Loucy (cell line): ENCODE data around the gene TOP1.

ENCODE experiments used
- H2AFZ ChIP-seq: fragments of 200-600 bp; sonication (generic); 2 replicates; pipeline ENCODE4 v1.6.0; 2016; ENCODE audit warnings: antibody characterized with exemption, mild to moderate bottlenecking, low read length, moderate library complexity
- H3F3A ChIP-seq: fragments of 200-600 bp; 2 replicates; pipeline ENCODE4 v1.6.0; 2016; ENCODE audit warnings: antibody characterized with exemption, low read depth, mild to moderate bottlenecking
- H3K27me3 ChIP-seq: fragments of 200-600 bp; sonication (generic); 2 replicates; pipeline ENCODE4 v1.6.1; 2014; ENCODE audit warnings: low read length, mild to moderate bottlenecking; ENCODE audit not compliant: insufficient read depth, poor library complexity, severe bottlenecking
- H3K36me3 ChIP-seq: fragments of 200-600 bp; sonication (generic); 2 replicates; pipeline ENCODE4 v1.6.1; 2016; ENCODE audit warnings: low read length; ENCODE audit not compliant: insufficient read depth
- H3K4me1 ChIP-seq: fragments of 200-600 bp; sonication (generic); 2 replicates; pipeline ENCODE4 v1.5.1; 2014; ENCODE audit warnings: low read length, mild to moderate bottlenecking; ENCODE audit not compliant: insufficient read depth, poor library complexity, severe bottlenecking
- H3K4me2 ChIP-seq: fragments of 200-600 bp; sonication (generic); 2 replicates; pipeline ENCODE4 v1.6.0; 2014; ENCODE audit warnings: antibody characterized with exemption, low read length, low read depth, mild to moderate bottlenecking; ENCODE audit not compliant: poor library complexity, severe bottlenecking
- H3K4me3 ChIP-seq: fragments of 200-600 bp; sonication (generic); 2 replicates; pipeline ENCODE4 v1.5.1; 2014; ENCODE audit warnings: low read length, mild to moderate bottlenecking, mixed read lengths; ENCODE audit not compliant: poor library complexity, severe bottlenecking
- H3K79me2 ChIP-seq: fragments of 200-600 bp; sonication (generic); 2 replicates; pipeline ENCODE4 v1.6.1; 2014; ENCODE audit warnings: low read length; ENCODE audit not compliant: insufficient read depth
- H3K9ac ChIP-seq: fragments of 200-600 bp; sonication (generic); 2 replicates; pipeline ENCODE4 v1.6.0; 2014; ENCODE audit warnings: mild to moderate bottlenecking, low read depth, low read length, moderate library complexity; ENCODE audit not compliant: poor library complexity, severe bottlenecking
- H3K9me2 ChIP-seq: fragments of 200-600 bp; sonication (generic); replicated peaks from 2 replicates; pipeline ENCODE4 v1.6.1; 2016; ENCODE audit warnings: low read depth, low read length, mixed read lengths
- H3K9me3 ChIP-seq: fragments of 200-600 bp; sonication (generic); 2 replicates; pipeline ENCODE4 v1.6.1; 2014; ENCODE audit warnings: mild to moderate bottlenecking, antibody characterized with exemption, low read length, low read depth; ENCODE audit not compliant: insufficient read depth
- H4K20me1 ChIP-seq: fragments of 200-600 bp; sonication (generic); 2 replicates; pipeline ENCODE4 v1.6.0; 2014; ENCODE audit warnings: antibody characterized with exemption, low read length, mild to moderate bottlenecking; ENCODE audit not compliant: insufficient read depth, poor library complexity, severe bottlenecking
- CTCF ChIP-seq: fragments of 200-600 bp; sonication (generic); conservative IDR thresholded peaks from 2 replicates; pipeline ENCODE4 v1.5.1; 2014; ENCODE audit warnings: mild to moderate bottlenecking, antibody characterized with exemption, low read length
- EZH2phosphoT487 ChIP-seq: fragments of 200-600 bp; IDR thresholded peaks from 2 replicates; pipeline ENCODE4 v1.6.1; 2018; ENCODE audit warnings: antibody characterized with exemption, mild to moderate bottlenecking, moderate library complexity, borderline replicate concordance

The TOP1 gene

GRCh38 chr20:41121399-41121798, 92.8 kb downstream of the TOP1 start:
- Histone ChIP-seq H3K9me2 (no peaks in the 10 kb centered on the region), H3K9ac (no peak overlapping the region), H3K9me3 (no peaks in the 10 kb centered on the region), H3K4me1 (no peaks in the 10 kb centered on the region), H3K4me3 (no peak overlapping the region), H3K79me2 (no peaks in the 10 kb centered on the region), H3F3A (no peaks in the 10 kb centered on the region), H3K4me2 (no peak overlapping the region), H2AFZ (no peak overlapping the region), H3K27me3 (no peaks in the 10 kb centered on the region), H3K36me3 (peaks cover 81% of the 10 kb centered on the region), H4K20me1 (no peaks in the 10 kb centered on the region)
- TF ChIP-seq CTCF: no peak
- no peak for TF ChIP-seq EZH2phosphoT487

GRCh38 chr20:41123631-41124030, 95.0 kb downstream of the TOP1 start:
- TF ChIP-seq EZH2phosphoT487 (no peak), CTCF (no peak)
- H3K9me3 ChIP-seq: no peaks in the 10 kb centered on the region
- H3K36me3 ChIP-seq: peaks cover 62% of the 10 kb centered on the region; the same call in 1 of the 2 replicates
- H3K9me2 ChIP-seq: no peaks in the 10 kb centered on the region
- no peak overlapping the region for H3K4me2 ChIP-seq
- no peaks in the 10 kb centered on the region for H3F3A ChIP-seq
- no peaks in the 10 kb centered on the region for H3K27me3 ChIP-seq
- no peak overlapping the region for H3K9ac ChIP-seq
- H2AFZ ChIP-seq: no peak overlapping the region
- no peaks in the 10 kb centered on the region for H4K20me1 ChIP-seq
- no peaks in the 10 kb centered on the region for H3K4me1 ChIP-seq
- H3K4me3 ChIP-seq: no peak overlapping the region
- H3K79me2 ChIP-seq: no peaks in the 10 kb centered on the region

- no peak overlapping the region for H3K4me3 ChIP-seq
- no peaks in the 10 kb centered on the region for H3K79me2 ChIP-seq
- H4K20me1 ChIP-seq: no peaks in the 10 kb centered on the region
- H2AFZ ChIP-seq: no peak overlapping the region
- TF ChIP-seq EZH2phosphoT487: no peak
- no peak for TF ChIP-seq CTCF
- no peaks in the 10 kb centered on the region for H3K9me3 ChIP-seq
- peaks cover 53% of the 10 kb centered on the region; the same call in 1 of the 2 replicates for H3K36me3 ChIP-seq
- no peak overlapping the region for H3K9ac ChIP-seq
- no peak overlapping the region for H3K4me2 ChIP-seq
- no peaks in the 10 kb centered on the region for H3K27me3 ChIP-seq
- no peaks in the 10 kb centered on the region for H3F3A ChIP-seq
- H3K4me1 ChIP-seq: no peaks in the 10 kb centered on the region
- no peaks in the 10 kb centered on the region for H3K9me2 ChIP-seq
These were observed 96.0 kb downstream of the TOP1 start for GRCh38 chr20:41124451-41125094.
